CD4-positive, alpha-beta T cell treated with Interleukin-15 for 1 hour (primary cell): Measurements from ENCODE around the gene CRCP.
"Not testable (repeated sequence)": the region's sequence is repeated elsewhere in the genome, so short reads cannot be mapped to it uniquely, and the experiment has no call there.

ENCODE experiments used
- DNase-seq: peaks from one replicate; pipeline ENCODE4 v3.0.0-alpha.2; 2020

Gene CRCP

DNA sequence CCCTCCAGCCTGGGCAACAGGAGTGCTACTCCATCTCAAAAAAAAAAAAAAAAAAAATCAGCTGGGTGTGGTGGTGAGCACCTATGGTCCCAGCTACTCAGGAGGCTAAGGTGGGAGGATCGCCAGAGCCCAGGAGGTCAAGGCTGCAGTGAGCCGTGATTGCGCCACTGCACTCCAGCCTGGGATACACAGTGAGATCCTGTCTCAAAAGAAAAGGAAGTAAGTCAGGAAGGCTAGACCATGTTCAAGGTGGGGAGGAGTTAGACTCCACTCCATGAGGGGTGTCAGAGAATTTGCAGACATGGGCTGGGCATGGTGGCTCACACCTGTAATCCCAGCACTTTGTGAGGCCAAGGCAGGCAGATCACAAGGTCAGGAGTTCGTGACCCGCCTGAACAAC, 6.2 kb upstream of the CRCP start:
- not testable (repeated sequence) for DNase-seq

DNA sequence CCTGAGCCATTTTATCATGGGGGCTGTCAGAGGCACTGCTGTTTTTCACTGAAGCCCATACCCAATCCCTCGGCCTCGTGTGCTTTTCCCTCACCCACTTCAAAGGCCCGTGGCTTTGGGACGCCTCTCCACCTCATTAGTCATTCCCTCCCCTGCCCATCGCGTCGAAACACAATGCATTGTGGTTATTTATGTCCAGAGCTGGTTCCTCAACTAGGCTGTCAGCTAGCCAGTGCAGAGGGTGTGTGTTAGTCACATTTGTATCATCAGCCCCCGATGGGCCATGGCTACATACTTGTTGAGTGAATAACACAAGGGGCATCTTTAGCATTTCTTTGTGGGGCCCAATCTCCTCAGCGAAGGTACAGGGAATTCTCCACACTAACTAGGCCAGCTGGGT, 3.8 kb upstream of the CRCP start:
- no peak for DNase-seq

DNA sequence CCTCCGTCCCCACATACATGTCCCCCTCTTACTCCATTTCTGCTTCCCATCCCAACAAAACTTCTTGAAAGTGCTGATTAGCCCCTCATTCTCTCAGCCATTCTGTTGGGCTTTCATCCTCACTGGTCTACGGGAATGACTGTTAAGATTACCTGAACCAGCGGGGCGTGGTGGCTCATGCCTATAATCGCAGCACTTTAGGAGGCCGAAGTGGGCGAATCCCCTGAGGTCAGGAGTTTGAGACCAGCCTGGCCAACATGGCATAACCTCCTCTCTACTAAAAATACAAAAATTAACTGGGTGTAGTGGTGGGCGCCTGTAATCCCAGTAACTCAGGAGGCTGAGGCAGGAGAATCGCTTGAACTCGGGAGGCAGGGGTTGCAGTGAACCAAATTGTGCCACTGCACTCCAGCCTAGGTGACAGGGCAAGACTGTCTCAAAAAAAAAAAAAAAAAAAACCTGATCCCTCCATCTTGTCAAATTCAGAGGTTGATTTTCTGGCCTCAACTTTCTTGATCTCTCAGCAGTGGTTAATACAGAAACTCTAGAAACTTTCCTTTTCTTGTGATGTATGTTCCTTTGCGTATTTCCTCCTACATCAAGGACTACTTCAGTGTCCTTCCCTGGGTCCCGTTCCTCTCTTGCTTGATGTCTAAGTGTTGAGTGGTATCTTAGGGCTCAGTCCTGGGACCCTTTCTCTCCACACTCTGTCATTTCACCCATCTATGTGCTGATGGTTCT, 2.2 kb downstream of the CRCP start:
- DNase-seq, result not testable (repeated sequence)

DNA sequence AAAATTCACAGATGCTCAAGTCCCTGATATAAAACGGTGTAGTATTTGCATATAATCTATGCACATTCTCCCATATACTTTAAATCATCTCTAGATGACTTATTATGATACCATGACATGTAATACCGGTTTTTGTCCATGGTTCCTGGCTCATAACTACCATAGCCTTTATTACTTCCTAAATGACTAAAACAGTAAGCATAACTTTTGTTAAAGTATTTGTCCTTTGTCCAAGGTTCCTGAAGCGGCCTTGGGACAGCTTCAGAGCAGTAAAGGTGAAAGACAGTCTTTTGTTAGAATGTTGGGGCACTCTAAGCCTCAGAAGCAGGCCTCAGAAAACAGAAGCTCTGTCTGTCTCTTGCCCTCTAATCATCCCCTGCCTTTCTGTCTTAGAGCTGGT, 4.0 kb downstream of the CRCP start:
- DNase-seq, result no peak

DNA sequence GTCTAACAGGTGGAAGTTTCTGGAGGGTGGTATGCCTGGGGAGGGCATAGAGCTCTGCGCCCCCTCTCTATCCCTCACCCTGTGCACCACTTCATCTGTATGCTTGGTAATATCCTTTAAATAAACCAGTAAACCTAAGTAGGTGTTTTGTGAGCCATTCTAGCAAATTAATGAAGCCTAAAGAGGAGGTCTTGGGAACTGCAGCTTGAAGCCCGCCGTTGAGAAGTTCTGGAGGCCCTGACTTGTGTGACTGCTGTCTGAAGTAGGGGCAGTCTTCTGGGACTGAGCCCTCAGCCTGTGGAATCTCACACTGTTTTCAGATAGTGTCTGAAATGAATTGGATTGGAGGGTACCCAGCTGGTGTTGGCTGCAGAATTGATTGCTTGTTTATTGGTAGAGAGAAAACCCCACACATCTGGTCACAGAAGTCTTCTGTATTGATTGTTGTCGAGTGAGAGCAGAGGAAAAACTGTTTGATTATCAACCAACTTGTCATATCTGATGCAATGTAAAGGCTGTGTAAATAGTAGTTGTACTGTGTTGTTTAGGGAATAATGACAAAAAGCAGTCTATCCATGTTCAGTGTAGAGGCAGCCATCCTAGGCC, 4.7 kb downstream of the CRCP start:
- no peak for DNase-seq

DNA sequence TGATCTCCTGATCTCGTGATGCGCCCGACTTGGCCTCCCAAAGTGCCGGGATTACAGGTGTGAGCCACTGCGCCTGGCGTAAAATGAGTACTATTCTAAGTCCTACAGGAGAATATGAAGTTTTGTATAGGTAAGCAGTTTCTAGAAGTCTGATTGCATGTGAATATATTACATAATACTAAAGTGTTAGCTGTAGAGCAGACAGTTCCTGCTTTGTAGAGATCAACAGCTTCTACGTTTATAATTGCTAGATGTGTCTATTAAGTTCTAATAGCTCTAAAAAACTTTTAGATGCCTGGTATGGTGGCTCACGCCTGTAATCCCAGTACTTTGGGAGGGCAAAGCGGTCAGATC, 8.5 kb downstream of the CRCP start:
- no peak for DNase-seq

DNA sequence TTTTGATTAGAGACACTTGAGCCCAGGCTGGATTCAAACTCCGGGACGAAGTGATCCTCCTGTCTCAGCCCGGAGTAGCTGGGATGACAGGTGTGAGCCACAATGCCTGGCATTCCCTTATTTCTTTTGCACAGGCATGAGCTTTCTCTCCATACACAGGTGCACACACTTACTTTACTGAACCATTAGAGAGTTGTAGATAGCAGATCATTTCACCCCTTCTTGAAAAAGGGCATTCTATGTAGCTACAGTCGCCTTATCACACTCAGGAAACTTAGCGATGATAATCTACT, 9.9 kb downstream of the CRCP start:
- not testable (repeated sequence) for DNase-seq

DNA sequence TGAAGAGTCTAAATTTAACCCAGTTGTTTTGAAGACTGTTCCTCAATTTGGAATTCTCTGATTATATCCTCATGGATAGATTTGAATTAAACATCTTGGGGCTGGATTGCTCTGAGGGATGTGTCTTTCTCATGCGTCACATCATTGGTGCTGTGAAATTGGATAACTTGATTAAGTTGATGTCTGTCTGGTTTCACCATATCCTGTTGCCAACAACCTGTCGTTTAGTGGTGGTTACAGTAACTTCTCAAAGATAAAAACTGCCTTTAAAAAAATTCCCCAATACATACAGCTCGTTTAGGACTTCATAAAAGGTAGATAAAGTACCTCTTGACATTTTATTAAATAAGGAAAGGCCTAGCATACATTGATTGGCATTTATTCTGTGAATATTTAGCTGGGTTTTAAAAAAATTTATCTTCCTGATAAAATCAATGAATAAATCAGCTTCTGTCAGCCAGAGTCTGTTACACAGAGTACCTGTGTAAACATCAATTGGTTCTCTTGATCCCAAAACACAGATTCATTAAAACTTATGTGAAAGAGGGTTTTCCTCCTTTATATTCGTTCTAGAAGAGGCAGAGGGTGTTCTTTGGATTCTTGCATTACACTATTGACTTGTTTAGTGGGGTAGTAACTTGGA, 10.5 kb downstream of the CRCP start:
- DNase-seq, result no peak

DNA sequence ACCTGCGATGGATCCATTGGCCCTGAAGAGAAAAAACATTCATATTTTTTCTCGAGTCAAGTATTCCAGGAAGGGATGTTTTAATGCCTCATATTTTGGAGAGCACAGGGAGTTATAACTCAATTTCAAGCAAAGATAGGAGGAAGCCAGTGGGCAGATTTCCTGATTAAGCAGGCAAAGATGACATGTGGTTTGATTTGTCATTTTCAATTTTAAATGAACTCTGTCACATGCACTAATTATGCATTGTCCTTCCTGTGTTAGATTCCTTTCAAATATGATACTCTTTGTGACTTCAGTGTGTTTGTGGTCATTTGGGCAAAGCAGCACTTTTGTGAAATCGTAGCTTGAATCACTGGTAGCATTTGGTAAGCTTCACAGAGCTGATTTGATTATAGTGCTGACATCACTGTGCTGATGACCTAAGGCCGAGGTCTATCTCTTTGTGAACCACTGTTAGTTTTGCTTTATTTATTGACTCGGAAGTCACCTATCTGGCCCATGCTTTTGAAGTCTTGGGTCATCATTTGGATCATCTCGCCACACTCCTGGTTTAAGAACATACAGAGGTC, 11.2 kb downstream of the CRCP start:
- DNase-seq, result peak; percentile 27

DNA sequence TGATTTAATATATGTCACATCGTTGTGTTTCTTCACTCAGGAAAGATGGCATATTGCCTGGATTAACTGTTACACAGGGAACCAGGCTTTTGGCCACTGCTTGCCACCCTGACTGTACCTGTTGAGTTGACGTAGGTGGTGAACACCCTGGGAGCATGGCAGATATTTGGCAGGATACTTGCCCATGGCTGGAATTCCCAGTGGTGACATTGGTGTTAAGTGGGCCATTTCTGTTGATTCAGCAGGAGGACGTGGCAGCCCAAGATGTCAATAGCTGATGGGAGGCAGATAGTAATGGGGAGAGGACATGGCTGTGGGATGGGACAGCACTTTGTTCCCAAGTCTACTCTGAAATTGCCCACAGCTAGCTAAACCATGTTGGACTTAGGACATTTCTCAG, 12.5 kb downstream of the CRCP start:
- DNase-seq, result not testable (repeated sequence)

DNA sequence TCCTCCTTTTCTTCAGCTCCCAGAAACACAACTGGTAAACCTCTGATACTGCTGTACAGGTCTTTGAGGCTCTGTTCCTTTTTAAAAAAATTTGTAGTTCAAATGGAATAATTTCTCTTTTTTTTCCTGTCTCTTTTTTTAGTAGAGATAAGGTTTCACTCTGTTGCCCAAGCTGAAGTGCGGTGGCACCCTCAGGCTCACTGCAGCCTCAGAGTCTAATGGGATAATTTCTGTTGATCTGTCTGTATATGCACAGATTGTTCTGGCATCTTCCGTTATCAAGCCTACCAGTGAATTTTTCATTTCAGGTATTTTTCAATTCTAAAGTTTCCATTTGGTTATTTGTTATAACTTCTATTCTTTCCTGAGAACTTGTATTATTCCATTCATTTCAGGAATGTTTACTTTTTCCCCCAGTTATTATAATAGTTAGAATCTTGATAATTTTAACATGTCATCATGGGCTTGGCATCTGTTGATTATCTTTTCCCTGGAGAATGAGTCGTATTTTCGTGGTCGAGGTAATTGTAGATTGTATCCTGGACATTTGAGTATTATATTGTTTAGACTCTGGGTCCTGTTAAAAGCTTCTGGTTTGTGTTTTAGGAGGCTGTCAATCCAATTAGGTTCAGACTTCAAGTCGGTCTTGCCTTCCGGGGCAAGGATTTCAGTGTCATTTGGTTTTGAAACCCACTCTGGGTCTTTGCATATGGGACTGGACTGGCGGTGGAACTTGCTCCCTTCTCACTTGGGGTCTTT, 24.5 kb downstream of the CRCP start:
- DNase-seq, result no peak

DNA sequence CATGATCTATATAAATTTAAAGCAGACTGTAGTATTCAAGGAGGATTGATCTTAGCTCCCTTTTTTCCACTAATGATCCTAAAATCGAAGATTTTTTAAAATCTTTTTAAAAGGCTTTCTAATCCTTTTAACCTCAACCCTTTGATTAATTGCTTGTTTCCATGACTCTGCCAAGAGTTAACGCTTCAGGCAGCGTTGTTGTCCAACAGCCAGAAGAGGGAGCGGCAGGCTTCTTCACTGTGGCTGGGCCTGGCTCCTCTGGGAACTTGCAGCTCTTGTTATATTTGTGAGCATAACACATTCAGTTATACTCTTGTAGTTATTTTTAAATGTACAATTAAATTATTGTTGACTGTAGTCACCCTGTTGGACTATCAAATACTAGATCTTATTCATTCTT, 26.3 kb downstream of the CRCP start:
- no peak for DNase-seq

DNA sequence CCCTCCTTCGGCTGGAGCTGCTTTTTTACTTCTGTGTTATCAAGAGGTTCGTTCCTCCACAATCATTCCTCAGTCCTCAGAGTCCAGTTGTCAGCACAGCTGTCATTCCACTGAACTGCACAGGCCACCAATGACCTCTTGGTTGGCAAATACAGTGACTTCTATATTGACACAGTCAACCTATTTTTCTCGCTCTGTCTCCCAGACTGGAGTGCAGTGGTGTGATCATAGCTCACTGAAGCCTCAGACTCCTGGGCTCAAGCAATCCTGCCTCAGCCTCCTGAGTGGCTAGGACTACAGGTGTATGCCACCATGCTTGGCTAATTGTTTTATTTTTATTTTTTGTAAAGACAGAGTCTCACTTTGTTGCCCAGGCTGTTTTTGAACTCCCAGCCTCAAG, 27.7 kb downstream of the CRCP start:
- no peak for DNase-seq

DNA sequence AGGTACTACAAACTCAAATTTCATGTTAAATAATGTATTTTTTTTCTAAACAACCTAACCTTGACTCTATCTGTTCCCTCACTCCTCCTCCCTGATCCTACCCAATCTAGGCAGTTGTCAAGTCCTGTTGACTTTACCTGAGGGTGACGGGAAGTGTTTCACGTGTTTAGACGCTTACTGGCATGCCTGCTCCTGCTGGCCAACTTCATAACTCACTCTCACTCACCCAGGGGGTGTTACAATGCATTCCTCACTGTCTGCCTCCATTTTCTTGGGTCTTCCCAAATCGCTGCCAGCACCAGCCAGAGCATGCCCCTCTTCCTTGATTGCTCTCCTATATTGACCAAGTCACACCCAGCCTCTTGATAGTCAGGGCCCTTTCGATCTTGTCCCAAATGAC, 28.3 kb downstream of the CRCP start:
- no peak for DNase-seq

DNA sequence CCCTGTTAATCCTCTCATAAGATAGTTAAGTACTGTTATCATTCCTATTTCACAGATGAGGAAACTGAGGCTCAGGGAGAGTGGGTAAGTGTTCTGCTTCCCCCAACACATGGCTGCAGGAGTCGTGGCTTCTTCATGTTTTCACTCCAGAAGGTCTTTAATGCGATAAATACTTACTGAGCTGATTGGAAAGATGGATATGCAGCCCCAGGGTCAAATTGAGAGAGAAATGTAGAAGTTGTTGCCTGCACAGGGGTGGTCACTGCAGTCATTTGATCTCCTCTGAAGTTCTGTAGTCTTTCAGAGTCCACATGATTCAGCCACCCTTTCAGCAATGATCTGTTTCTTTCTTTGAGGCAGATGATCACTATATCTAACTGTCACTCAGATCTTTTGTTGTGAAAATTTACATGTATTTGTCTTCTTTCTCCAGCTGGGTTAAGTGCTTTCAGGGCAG, 29.3 kb downstream of the CRCP start:
- DNase-seq, result no peak

DNA sequence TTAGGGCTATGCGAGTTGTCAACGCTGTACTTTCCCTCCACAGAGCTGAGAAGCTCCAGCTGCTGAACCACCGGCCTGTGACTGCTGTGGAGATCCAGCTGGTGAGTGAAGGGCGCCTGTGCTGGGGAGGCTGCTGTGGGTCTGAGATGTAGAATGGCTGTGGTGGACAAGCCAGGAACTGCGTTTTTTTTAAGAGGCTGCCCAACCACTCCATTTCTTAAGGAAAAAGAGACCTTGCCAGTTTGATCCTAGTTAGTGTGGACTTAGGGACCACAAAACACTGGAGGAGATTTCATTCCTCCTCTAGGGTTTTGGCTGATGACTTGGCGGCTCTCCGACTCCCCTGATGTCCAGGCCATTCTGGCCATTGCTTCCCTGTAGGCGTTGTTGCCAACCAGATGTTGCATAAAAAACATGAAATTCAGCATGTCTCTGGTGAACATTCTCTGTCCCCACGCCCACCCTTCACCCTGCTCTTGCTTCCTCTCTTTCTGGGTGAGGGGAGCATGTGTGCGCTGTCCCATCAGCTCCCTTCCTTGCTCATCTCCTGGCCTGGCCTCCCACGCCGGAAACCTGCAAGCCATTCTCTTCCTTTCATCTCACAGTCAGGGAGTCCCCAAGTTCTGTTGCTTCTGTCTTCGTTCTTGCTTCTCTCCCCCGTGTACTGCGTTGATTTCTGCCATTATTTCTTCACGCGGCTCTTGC, 30.9 kb downstream of the CRCP start:
- DNase-seq, result no peak

DNA sequence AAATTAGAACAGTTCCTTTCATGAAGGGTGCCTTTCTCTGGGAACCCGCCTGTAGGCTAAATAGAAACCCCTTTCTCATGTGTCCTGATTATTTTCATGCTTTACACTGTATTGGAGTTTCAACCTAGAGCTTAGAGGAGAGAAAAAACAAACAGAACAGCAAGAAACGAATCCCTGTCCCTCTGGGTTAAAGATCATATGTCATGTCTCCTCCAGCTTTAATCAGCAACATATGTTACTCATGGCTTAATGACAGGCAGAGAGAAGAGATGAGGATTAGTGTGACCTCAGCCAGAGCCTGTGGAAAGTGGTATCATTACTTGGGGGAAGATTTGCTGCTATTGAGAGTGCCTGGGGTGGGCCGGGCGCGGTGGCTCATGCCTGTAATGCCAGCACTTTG, 32.1 kb downstream of the CRCP start:
- DNase-seq, result no peak

DNA sequence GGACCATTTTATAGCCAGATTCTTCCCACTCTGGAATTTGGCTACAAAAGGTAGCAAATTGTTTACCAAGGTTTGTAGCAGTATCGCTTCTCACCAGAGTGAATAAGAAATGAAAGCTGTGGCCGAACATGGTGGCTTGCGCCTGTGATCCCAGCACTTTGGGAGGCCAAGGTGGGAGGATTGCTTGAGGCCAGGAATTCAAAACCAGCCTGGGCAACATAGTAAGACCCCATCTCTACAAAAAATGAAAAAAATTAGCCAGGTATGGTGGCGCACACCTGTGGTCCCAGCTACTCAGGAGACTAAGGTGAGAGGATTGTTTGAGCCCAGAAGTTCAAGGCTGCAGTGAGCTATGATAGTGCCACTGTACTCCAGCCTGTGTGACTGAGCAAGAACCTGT, 33.0 kb downstream of the CRCP start:
- DNase-seq, result not testable (repeated sequence)

DNA sequence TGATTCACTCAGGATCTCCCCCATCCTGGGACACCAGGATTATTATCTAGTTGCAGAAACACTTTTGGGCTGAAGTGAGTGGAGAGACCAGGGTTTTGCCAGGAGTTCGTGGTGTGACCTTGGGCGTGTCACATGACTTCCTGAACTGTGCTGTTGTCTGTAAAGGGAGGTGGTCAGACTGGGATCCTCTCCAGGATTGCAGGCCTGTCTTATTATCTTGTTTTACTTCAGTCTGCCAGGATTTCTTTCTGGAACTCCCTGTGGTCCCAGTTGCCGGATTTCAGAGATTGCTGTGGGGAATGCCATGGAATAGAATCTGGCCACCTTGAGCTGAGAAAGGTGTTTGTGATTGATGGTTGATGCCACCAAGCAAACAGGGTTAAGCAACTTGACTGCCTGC, 35.8 kb downstream of the CRCP start:
- no peak for DNase-seq

DNA sequence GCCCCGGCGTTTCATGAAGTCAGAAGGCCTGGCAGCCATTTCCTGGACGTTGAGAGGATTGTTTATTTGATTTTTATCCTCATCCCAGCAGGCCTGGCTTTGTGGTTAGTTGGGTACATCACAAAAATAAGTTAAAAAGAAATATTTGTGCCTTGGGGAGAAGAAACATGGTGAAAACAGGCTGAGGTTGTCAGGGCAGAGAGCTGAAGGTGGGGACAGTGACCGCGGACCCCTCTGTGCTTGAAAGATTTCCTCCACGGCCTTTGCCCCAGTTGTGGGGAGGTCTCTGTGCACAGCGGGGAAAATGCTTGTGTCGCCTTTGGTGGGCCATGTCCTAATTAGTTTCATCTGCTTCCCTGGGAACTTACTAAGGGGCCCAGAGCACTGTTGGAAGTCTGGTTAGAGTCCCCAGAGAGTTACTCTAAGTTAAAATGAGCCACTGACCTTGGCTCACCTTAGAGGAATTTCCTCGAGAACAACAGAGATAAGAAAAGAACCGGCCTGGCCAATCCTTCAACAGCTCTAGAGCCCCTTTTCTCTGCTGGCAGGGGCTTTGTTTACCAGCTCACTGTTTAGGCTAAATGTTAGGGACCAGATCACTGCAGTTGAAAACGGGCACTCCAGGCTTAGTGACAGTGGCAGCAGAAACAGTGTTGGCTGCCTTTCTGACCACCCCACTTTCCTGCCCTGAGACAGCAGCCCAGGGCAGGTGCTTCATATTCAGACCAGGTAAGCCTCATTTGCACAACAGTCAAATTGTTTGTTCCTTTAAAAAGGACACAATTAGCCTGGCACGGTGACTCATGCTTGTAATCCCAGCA, 37.9 kb downstream of the CRCP start:
- no peak for DNase-seq

DNA sequence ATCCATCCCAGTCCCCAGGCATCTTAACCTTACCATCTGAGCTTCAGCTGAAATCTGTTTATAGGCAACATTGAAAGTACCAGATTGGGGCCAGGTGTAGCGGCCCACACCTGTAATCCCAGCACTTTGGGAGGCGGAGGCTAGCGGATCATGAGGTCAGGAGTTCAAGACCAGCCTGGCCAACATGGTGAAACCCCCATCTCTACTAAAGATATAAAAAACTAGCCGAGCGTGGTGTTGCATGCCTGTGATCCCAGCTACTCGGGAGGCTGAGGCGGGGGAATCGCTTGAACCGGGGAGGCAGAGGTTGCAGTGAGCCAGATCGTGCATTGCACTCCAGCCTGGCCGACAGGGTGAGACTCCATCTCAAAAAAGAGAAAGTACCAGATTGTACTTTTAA, 39.0 kb downstream of the CRCP start:
- no peak for DNase-seq

DNA sequence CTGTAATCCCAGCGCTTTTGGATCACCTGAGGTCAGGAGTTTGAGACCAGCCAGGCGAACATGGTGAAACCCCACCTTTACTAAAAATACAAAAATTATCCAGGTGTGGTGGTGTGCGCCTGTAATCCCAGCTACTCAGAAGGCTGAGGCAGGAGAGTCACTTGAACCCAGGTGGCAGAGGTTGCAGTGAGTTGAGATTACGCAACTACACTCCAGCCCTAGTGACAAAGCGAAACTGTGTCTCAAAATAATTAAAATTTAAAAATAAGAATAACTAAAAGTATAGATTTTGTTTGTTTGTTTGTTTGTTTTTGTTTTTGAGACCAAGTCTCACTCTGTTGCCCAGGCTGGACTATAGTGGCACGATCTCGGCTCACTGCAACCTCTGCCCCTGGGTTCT, 41.4 kb downstream of the CRCP start:
- DNase-seq, result not testable (repeated sequence)
